ENCODE measurements around the gene E2F4.

Gene E2F4

DNA sequence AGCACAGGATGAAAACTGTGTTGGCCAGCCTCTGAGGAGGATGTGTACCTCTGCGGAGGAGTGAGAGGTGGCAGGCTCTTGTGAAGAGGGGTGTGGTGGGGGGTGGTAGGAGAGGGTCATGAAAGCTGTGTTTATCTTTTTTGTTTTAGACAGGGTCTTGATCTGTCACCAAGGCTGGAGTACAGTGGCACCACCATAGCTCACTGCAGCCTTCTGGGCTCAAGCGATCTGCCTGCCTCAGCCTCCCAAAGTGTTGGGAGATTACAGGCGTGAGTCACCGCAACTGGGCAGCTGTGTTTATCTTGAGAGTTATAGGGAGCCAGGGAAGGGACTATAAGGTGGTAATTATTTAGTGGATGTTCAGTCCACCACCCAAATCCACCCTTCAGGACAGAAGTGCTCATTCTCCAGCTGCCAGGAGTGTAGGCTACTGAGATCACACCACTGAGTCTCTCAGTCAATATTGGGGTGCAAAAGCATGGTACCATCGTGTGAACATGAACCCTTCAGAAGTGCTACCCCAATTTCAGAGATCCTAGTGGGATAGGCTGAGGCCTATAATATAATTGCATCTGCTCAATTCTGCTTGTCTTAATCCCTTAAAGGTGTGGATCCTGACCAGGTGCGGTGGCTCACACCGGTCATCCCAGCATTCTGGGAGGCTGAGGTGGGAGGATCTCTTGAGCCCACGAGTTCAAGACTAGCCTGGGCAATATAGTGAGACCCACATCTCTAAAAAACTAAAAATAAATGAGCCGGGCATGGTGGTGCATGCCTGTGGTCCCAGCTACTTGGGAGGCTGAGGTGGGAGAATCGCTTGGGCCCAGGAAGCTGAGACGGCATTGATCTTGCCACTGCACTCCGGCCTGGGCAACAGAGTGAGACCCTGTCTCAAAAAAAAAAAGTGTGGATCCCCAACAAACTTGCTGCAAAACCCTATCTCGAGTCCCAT, 1.2 kb upstream of the E2F4 start:
- DNase-seq: no peak

DNA sequence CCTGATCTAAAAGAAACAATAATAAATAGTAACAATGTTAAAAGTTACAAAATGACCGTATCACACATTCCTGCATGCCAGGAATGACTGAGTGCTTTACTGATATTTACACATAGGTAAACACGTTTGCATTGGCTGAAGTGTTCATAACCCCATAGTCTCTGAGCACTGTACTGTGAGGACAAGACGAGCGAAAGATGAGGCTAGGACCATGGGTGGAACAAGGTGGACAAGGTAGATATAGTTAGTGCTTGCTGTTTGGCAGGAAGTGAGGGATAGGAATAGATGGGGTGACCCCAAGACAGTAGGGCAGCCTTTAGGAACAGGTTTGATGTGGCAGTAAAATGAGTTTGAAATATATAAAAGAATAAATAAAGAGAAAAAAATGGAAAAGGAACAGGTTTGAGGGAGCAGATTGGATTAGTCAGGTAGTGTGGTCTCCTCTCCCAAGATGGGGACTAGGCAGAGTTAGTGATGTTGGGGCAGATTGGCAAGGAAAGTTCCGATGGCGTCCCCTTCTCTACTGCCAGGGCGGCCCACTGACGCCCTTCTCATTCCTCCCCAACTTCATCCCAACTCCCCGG, 452 bp upstream of the E2F4 start:
- no peak for DNase-seq

DNA sequence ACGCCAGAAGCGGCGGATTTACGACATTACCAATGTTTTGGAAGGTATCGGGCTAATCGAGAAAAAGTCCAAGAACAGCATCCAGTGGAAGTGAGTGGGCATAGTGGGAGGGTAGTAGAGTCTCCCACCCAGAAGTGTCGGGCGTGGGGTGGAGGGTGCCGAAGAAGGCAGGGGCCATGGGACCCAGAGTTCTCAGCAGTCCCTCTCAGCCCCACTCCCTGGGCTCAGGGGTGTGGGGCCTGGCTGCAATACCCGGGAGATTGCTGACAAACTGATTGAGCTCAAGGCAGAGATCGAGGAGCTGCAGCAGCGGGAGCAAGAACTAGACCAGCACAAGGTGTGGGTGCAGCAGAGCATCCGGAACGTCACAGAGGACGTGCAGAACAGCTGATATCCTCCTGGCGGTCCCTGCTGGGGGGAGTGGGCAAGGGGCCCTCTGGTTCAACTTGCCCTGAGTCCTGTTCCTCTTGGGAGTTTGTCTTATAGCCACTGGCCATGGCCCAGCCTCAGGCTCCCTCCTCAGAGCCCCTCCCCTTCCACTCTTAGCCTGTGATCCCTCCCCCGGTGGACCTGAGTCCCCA, 916 bp downstream of the E2F4 start:
- DNase-seq: no peak

DNA sequence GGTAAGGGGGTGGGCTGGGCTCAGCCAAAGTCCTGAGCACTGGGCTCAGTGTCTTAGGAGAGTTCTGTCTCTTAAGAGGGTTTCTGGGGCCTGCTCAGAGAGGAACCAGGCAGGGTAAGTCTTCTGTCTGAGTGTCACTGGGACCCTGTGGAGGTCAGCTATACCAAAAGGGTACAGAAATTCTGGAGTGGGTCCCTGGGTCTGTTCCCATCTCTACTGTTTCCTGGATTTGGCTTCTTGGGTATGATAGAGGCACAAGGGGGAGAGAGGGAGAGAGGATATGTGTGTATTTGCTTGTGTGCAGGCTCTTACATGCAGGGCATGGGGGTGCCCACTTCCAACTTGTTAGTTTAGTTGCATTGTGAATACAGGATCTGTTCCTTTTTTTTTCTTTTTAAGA, 1.6 kb downstream of the E2F4 start:
- DNase-seq: no peak

DNA sequence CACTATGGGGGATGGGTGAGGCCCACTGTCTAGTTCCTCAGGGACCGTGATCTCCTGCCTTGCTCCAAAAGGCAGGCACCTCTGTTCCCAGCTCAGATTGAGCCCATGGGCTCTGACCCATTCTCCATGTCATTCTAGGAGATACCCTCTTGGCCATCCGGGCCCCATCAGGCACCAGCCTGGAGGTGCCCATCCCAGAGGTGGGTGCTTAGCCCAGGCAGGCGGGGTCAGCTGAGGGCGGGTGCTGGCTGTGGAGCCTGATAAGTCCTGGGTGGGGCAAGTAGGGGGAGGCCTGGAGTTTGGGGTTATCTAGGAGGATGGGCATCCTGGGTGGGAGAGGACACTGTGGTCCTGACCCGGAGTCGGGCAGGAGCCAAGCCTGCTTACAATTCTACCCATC, 2.3 kb downstream of the E2F4 start:
- DNase-seq: no peak

DNA sequence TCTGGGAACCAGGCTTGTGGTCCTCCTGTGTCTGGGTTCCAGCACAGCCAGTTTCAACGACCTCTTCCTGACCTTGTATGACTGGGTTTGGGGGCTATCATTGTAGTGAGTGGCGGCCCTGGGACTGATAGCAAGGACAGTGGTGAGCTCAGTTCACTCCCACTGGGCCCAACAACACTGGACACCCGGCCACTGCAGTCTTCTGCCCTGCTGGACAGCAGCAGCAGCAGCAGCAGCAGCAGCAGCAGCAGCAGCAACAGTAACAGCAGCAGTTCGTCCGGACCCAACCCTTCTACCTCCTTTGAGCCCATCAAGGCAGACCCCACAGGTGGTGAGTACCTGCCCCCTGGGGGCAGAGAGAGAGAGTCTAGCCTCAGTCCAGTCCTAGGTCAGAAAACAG, 3.7 kb downstream of the E2F4 start:
- DNase-seq: no peak

DNA sequence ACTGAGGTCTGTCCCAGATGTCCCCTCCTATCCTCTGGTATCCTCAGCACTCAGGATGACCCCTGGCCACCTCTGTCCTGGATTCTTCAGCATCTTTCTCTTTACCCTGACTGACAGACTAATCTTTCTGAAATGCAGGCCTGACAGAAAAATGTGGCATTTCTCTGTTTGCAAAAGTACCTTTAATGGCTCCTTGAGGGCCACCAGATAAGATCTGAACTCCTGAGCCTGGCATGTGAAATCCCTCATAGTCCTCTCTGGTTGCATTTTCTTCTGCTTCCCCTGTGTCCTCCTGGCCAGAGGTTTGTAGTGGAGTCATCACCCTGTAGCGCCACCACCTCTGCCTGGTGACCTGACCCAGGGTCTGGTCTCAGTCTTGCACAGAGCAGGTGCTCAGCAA, 4.9 kb downstream of the E2F4 start:
- no peak for DNase-seq

DNA sequence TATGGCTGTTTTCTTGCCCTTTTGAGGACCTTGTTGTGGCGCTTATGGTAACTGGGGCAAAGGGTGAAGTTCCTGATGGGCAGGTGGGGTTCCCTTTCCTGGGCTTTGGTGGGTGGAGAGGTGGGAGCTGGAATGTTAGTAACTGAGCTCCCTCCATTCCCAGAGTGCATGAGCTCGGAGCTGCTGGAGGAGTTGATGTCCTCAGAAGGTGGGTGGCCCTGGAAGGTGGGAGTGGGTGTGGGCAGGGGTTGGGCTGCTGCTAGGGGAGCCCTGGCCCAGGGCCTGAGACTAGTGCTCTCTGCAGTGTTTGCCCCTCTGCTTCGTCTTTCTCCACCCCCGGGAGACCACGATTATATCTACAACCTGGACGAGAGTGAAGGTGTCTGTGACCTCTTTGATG, 5.7 kb downstream of the E2F4 start:
- DNase-seq: no peak

DNA sequence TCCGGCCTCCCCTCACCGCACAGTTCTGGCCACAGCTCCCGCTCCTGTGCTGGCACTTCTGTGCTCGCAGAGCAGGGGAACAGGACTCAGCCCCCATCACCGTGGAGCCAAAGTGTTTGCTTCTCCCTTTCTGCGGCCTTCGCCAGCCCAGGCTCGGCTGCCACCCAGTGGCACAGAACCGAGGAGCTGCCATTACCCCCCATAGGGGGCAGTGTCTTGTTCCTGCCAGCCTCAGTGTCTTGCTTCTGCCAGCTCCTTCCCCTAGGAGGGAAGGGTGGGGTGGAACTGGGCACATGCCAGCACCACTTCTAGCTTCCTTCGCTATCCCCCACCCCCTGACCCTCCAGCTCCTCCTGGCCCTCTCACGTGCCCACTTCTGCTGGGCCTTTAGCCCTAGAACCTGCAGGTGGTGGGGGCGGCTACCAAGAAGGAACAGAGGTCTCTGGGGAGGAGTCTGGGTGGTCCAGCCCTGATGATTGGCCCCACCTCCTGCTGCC, 6.3 kb downstream of the E2F4 start:
- DNase-seq: peak in 36 of 56 donors; percentile 8 to 70 (median 43)

DNA sequence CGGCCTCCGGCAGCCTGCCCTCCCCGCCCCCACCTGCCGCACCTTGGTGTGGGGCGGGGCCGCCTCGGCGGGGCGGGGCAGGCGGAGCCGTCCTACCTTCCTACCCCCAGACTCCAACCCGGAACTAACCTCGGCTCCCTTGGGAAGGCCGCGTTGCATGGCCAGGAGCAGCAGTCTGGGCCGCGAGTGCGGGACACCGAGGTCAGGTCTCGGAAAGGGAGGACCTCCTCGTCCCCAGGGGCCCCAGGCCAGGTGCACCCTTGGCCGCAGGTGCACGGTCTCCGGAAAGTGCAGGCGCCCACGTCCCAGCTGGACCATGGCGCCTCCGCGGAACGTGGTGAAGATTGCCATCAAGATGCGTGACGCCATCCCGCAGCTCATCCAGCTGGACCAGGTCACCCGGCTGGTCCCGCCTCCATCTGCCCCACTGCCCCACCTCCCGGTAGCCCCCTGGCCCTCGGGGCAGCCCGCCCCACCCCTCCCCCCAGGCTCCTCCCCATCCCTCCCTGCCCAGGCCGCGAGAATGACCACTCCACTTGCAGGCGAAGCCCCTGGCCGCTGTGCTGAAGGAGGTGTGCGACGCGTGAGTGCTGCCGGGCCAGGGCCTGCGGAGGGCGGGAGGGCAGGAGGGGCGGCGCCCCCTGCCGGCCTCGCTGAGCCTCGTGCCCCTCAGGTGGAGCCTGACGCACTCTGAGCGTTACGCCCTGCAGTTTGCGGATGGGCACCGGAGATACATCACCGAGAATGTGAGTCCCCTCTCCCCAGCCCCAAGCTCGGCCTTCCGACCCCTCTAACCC, 7.3 kb downstream of the E2F4 start, which contains the start of gene ELMO3:
TSS of gene ELMO3 (plus strand) at position 121 of the 797 bp plus-strand sequence. CDS start at position 317, 196 bp downstream.
- peak in 1 of 56 donors; percentile 52 for DNase-seq

DNA sequence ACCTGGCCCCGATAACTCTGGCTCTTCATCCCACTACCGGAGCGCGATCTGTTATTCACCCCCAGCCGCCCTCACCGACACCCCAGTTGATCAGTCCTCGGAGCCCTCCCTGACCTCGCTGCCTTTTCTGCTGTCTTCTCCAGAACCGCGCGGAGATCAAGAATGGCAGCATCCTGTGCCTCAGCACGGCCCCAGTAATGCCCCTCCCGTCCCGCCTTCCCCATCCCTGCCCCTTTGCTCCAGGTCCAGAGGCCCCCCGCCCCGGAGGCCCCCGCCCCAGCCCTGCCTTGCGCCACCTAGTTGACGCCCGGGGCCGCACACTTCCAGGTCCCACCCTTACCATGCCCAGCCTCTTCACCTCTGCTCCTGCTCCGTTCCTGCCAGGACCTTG, 7.8 kb downstream of the E2F4 start:
- DNase-seq: no peak

DNA sequence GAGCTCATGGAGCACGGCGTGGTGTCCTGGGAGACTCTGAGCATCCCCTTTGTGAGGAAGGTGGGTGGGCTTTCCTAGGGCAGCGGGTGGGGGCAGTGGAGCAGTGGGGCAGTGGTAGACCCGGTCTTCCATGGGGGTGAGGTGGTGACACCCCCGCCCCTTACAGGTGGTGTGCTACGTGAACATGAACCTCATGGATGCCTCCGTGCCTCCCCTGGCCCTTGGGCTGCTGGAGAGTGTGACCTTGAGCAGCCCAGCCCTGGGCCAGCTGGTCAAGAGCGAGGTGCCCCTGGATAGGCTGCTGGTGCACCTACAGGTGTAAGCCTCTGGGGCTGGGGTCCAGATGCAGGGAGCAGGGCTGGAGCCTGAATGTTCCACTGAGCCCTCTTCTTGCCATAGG, 8.5 kb downstream of the E2F4 start:
- DNase-seq: no peak

DNA sequence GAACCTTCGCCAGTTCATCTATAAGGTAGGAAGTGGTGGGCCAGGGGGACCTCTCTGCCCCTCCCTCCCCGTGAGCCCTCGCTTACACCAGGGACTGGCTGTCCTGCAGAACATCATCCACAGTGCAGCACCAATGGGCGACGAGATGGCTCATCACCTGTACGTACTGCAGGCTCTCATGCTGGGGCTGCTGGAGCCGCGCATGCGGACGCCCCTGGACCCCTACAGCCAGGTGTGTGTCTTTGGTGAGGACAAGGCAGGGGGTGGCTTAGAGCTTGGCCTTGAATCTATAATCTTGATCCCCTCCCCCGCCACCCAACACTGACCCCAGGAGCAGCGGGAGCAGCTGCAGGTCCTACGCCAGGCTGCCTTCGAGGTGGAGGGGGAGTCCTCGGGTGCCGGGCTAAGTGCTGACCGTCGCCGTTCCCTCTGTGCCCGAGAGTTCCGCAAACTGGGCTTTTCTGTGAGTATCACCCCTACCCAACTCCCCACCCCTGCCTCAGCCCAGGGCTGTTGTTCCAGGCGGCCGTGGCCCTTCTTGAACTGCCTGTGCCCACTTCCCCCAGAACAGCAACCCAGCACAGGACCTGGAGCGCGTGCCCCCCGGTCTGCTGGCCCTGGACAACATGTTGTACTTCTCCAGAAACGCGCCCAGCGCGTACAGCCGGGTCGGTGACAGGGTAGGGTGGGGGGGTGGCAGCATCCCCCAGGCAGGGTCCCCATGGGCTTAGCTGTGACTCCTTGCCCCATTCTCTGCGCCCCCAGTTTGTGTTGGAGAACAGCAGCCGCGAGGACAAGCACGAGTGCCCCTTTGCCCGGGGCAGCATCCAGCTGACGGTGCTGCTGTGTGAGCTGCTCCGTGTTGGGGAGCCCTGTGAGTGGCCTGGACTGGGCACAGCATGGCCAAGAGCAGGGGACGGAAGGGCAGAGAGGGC, 9.7 kb downstream of the E2F4 start:
- no peak for DNase-seq

DNA sequence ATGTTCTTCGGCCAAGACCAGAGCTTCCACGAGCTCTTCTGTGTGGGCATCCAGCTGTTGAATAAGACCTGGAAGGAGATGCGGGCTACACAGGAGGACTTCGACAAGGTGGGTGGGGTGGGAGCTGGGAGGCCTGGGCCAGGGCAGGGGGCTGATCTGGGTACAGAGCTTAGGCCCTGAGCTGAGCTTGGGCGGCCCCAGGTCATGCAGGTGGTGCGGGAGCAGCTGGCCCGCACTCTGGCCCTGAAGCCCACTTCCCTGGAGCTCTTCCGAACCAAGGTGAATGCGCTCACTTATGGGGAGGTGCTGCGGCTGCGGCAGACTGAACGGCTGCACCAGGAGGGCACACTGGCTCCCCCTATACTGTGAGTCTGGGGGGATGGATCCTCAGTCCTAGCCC, 10.5 kb downstream of the E2F4 start:
- no peak for DNase-seq

DNA sequence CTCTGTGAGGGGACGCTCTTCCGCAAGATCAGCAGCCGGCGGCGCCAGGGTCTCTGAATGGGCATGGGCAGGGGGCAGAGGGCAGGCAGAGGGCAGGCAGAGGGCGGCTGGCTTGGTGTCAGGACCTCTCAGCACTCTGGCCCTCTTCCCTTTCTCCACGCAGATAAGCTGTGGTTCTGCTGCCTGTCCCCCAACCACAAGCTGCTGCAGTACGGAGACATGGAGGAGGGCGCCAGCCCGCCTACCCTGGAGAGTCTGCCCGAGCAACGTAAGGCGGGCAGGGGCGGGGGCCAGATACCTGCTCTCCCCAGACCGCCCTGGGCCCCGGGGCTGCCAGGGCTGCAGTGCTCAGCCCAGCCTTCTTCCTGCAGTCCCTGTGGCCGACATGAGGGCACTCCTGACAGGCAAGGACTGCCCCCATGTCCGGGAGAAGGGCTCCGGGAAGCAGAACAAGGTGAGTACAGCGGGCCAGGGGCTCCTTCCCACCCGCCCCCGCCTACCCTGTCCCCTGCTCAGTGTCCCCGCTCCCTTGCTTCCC, 11.1 kb downstream of the E2F4 start:
- DNase-seq: no peak

DNA sequence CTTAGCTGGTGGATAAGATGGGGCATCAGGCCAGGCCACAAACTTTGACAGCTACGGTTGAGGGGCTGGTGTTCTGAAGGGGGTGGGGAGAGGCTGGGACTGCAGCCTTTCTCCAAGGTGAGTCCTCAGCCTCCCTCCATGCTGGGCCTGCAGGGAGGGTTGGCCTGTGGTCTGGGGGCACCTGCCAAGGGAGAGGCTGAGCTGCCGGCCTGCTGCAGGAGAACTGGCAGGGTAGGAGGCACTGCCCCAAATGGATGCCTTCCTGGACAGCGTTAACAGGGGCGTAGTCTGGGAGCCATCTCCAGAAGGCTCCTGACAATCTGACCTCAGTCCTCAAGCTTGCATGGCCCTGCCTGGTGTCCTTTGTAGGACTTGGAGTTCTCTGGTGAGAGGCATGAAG, 12.1 kb downstream of the E2F4 start:
- no peak for DNase-seq

DNA sequence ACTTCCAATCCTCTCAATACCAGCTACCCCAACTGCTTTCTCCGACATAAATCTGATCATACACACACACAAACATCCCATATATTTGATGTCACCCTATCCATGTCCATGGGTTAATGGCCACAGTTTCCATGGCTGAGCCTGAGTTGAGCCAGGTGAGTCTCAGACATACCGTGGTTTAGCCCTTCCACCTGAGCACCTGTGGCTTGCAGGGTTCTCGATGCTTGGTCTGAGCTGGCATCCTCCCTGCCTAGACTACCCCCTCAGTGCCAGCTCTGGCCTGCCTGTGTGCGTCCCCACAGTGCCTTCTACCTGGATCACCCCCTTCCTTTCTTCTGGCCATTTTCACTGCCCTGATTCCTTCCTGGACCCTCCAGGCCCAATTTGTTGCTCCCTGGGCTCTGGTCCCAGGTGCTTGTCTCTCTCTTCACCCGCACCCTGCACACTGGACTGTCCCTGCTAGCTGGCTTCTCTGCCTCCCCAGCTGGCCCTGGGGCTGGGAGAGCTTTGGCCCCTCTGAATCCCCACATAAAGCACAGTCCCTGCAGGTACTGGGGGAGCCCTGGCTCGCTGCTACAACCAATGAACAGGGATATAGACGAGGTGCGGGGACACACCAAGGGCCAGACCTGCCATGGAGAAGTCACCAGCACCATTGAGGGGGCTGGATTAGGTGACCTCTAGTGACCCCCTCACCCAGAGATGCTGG, 14.3 kb downstream of the E2F4 start:
- DNase-seq: no peak

DNA sequence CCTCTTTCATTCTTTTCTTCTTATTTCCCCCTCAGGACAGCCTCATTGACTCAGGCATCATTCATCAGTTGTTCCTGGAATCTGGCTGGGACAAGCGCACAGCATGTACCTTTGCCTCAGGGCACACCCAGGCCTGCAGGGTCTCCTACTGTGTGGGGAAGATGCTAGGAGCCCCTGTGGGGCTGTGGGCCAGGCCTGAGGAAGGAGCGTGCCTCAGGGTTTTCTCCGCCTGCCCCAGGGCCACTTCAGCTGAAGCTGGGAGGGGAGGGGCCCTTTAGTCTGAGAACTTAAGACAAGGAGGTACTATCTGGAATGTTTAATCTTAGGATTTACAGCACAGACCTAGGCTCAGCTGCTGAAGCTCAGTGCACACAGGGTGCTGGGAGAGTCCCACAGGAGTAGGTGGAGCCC, 14.9 kb downstream of the E2F4 start:
- no peak for DNase-seq
